PC-9 (cell line): ENCODE measurements around the gene P2RY8. TPM values are rescaled to one million over a fixed set of nuclear protein-coding genes. Genes with fewer than 3 reads are reported as not detected.
"Not testable (repeated sequence)": the region's sequence is repeated elsewhere in the genome, so short reads cannot be mapped to it uniquely, and the experiment has no call there.

Source experiments
- BruUV-seq: library from RNA; stranded (reverse); fragments of 400-500 nt; replicated peaks from 2 replicates; lab custom pipeline; 2021; lab: Mats Ljungman, UMichigan
- CTCF ChIA-PET: fragments of 300-600 bp; sonication (Branson Sonifier 250); formaldehyde crosslinking; loops from one replicate; lab custom pipeline; 2022; ENCODE audit warnings: antibody characterized with exemption; lab: Charles Lee
- POLR2A ChIA-PET: fragments of 300-600 bp; sonication (Branson Sonifier 250); formaldehyde crosslinking; loops from one replicate; lab custom pipeline; 2022; ENCODE audit warnings: antibody characterized with exemption; ENCODE audit not compliant: unreplicated experiment; lab: Charles Lee
- DNase-seq, 2 experiments: peaks; one replicate each; pipeline versions ENCODE4 v3.0.0 to v3.0.0-alpha.2; 2015 to 2022; ENCODE audit warnings: mixed read lengths in 1 of 2
- H2AFZ ChIP-seq: fragments of 200-600 bp; sonication (generic); 2 replicates; pipeline ENCODE4 v1.8.1; 2017; ENCODE audit warnings: antibody characterized with exemption
- H3F3A ChIP-seq: fragments of 200-600 bp; sonication (generic); 2 replicates; pipeline ENCODE4 v1.8.1; 2017; ENCODE audit warnings: antibody characterized with exemption, mild to moderate bottlenecking, low read depth; ENCODE audit not compliant: insufficient read depth
- H3K27ac ChIP-seq: fragments of 200-600 bp; sonication (generic); 2 replicates; pipeline ENCODE4 v1.6.1; 2016; ENCODE audit warnings: mixed run types
- H3K27me3 ChIP-seq: fragments of 200-600 bp; sonication (generic); 2 replicates; pipeline ENCODE4 v1.6.1; 2016; ENCODE audit warnings: low read depth, mixed run types; ENCODE audit not compliant: insufficient read depth
- H3K36me3 ChIP-seq: fragments of 200-600 bp; sonication (generic); 2 replicates; pipeline ENCODE4 v1.6.1; 2016; ENCODE audit warnings: low read depth, mixed run types
- H3K4me1 ChIP-seq: fragments of 200-600 bp; sonication (generic); replicated peaks from 2 replicates; pipeline ENCODE4 v1.6.1; 2016; ENCODE audit warnings: mixed run types; ENCODE audit not compliant: insufficient read depth
- H3K4me2 ChIP-seq: fragments of 200-600 bp; sonication (generic); 2 replicates; pipeline ENCODE4 v1.6.1; 2017; ENCODE audit warnings: mixed run types
- H3K4me3 ChIP-seq: fragments of 200-600 bp; sonication (generic); 2 replicates; pipeline ENCODE4 v1.6.1; 2016; ENCODE audit warnings: mixed run types
- H3K79me2 ChIP-seq: fragments of 200-600 bp; sonication (generic); 2 replicates; pipeline ENCODE4 v1.6.1; 2017; ENCODE audit warnings: low read depth, mixed run types
- H3K9me2 ChIP-seq: fragments of 200-600 bp; sonication (generic); 2 replicates; pipeline ENCODE4 v1.8.1; 2017; ENCODE audit warnings: mild to moderate bottlenecking; ENCODE audit not compliant: insufficient read depth
- H3K9me3 ChIP-seq: fragments of 200-600 bp; sonication (generic); 2 replicates; pipeline ENCODE4 v1.8.1; 2016; ENCODE audit warnings: low read depth; ENCODE audit not compliant: insufficient read depth
- H4K20me1 ChIP-seq: fragments of 200-600 bp; sonication (generic); 2 replicates; pipeline ENCODE4 v1.8.1; 2017; ENCODE audit not compliant: insufficient read depth
- CTCF ChIP-seq: fragments of 200-600 bp; sonication (generic); conservative IDR thresholded peaks from 2 replicates; pipeline ENCODE4 v1.6.1; 2017; ENCODE audit warnings: mixed run types, antibody characterized with exemption, mild to moderate bottlenecking, moderate library complexity
- EZH2 ChIP-seq: fragments of 200-600 bp; sonication (generic); IDR thresholded peaks from 2 replicates; pipeline ENCODE4 v1.8.0; 2017; ENCODE audit warnings: antibody characterized with exemption, low read depth
- intact Hi-C: fragments of 100-400 bp; cut with micrococcal nuclease; formaldehyde crosslinking; loops from one replicate; pipeline ENCODE4 v1.10.0; 2022; ENCODE audit not compliant: unreplicated experiment
- total RNA-seq: library from RNA; stranded (reverse); gene quantifications from 2 replicates; pipeline ENCODE4 v1.2.3, GENCODE V29; 2021

The P2RY8 gene
- total RNA-seq, 1 experiment from 2014 or later, result not detected

- Histone ChIP-seq H3K9me2 (no peaks in the 10 kb centered on the region), H3K36me3 (no peaks in the 10 kb centered on the region), H3F3A (no peaks in the 10 kb centered on the region), H3K27me3 (peaks cover 19% of the 10 kb centered on the region; the same call in 1 of the 2 replicates), H3K79me2 (no peaks in the 10 kb centered on the region), H3K4me2 (no peak overlapping the region), H3K9me3 (no peaks in the 10 kb centered on the region; the same call in 1 of the 2 replicates), H4K20me1 (no peaks in the 10 kb centered on the region), H3K4me3 (no peak overlapping the region), H3K4me1 (no peaks in the 10 kb centered on the region), H2AFZ (no peak overlapping the region), H3K27ac (no peak overlapping the region)
- no peak for DNase-seq
- POLR2A ChIA-PET, result no interaction called here
- no TSS peak for BruUV-seq
- CTCF ChIA-PET, result no interaction called here
- no peak for TF ChIP-seq CTCF
- TF ChIP-seq EZH2, result no peak
- intact Hi-C loops, result no loop called here
These were observed 12.0 kb downstream of the P2RY8 start for GRCh38 chrX:1524874-1525582.

- POLR2A ChIA-PET, H3K4me2 ChIP-seq, H3F3A ChIP-seq, H3K4me3 ChIP-seq, BruUV-seq, H3K27ac ChIP-seq, DNase-seq, H3K9me2 ChIP-seq, CTCF ChIA-PET, H3K4me1 ChIP-seq, H4K20me1 ChIP-seq, intact Hi-C loops, H2AFZ ChIP-seq, H3K36me3 ChIP-seq, H3K79me2 ChIP-seq, H3K27me3 ChIP-seq, H3K9me3 ChIP-seq: not testable (repeated sequence)
These were observed 14.1 kb downstream of the P2RY8 start for GRCh38 chrX:1522905-1523304.

GRCh38 chrX:1521459-1521956 is 15.5 kb downstream of the P2RY8 start:
- Histone ChIP-seq H3K9me3 (no peaks in the 10 kb centered on the region; the same call in 1 of the 2 replicates), H4K20me1 (no peaks in the 10 kb centered on the region), H3K27ac (no peak overlapping the region), H3K36me3 (no peaks in the 10 kb centered on the region), H3K4me1 (no peaks in the 10 kb centered on the region), H3F3A (no peaks in the 10 kb centered on the region), H3K4me2 (no peak overlapping the region), H3K4me3 (no peak overlapping the region), H3K9me2 (no peaks in the 10 kb centered on the region), H3K79me2 (no peaks in the 10 kb centered on the region), H3K27me3 (peaks cover 6% of the 10 kb centered on the region; the same call in 1 of the 2 replicates), H2AFZ (no peak overlapping the region)
- no peak for DNase-seq
- no TSS peak for BruUV-seq
- intact Hi-C loops, result no loop called here
- ChIA-PET POLR2A (no interaction called here), CTCF (no interaction called here)
- no peak for TF ChIP-seq CTCF
- no peak for TF ChIP-seq EZH2
